Testis (tissue), 3 donors: ENCODE results near the gene GABRA4. TPM values are rescaled to one million over a fixed set of nuclear protein-coding genes. Genes with fewer than 3 reads are reported as not detected.

Experiments used
- DNase-seq: peaks from one replicate; pipeline ENCODE4 v3.0.0-alpha.2; 2019
- H3K27ac ChIP-seq, 2 donors: fragments of 200-600 bp; sonication (generic); one replicate each; pipeline ENCODE4 v1.5.1; 2019
- H3K27me3 ChIP-seq: fragments of 200-600 bp; sonication (generic); one replicate; pipeline ENCODE4 v1.5.1; 2019
- H3K36me3 ChIP-seq: fragments of 200-600 bp; sonication (generic); one replicate; pipeline ENCODE4 v1.5.1; 2017; ENCODE audit warnings: low read depth; ENCODE audit errors: missing control alignments
- H3K4me1 ChIP-seq: fragments of 200-600 bp; sonication (generic); one replicate; pipeline ENCODE4 v1.5.1; 2019
- H3K4me3 ChIP-seq, 2 donors: fragments of 200-600 bp; sonication (generic); one replicate each; pipeline ENCODE4 v1.5.1; 2017 to 2019
- H3K9me3 ChIP-seq: fragments of 200-600 bp; sonication (generic); one replicate; pipeline ENCODE4 v1.5.1; 2017
- CTCF ChIP-seq, 3 experiments: fragments of 450-650 bp in 2 of 3; fragments of 200-600 bp in 1 of 3; sonication (generic) in 1 of 3; IDR thresholded peaks; one replicate each; pipeline ENCODE4 v1.5.1; 2016 to 2019; ENCODE audit warnings: antibody characterized with exemption in 3 of 3, mild to moderate bottlenecking in 2 of 3, moderate library complexity in 1 of 3
- POLR2A ChIP-seq: fragments of 450-650 bp; IDR thresholded peaks from one replicate; pipeline ENCODE4 v1.6.1; 2017; ENCODE audit warnings: antibody characterized with exemption, mild to moderate bottlenecking, moderate library complexity
- WGBS, 2 donors: methylation state at CpG; one replicate each; pipeline ENCODE4 v1.1.5; 2018; 5-methylcytosine and 5-hydroxymethylcytosine counted together
- intact Hi-C: fragments of 100-400 bp; cut with DNase I; formaldehyde crosslinking; loops from one replicate; pipeline ENCODE4 v1.15.1; 2023; ENCODE audit warnings: low total_unique reads
- polyA plus RNA-seq: library from polyadenylated mRNA; stranded (reverse); fragments of 350-450 nt; fragmentation: Illumina TruSeq; extraction: RNeasy Lipid Tissue Mini Kit (QIAGEN cat#74804); gene quantifications from one replicate; pipeline ENCODE4 v1.2.3, GENCODE V29; 2014; ENCODE audit warnings: low read depth, low replicate concordance; ENCODE audit not compliant: insufficient read depth
- total RNA-seq, 2 donors: library from RNA; depleted of rRNA; stranded (reverse); fragments of >200 nt; gene quantifications; one replicate each; pipeline ENCODE4 v1.2.3, GENCODE V29; 2016

GABRA4 gene
- total and polyA plus RNA-seq, 3 donors from 2014 or later: 0.25 to 3.5 (median 0.94) TPM

GRCh38 chr4:46889410-46889809 lies 104.0 kb downstream of the GABRA4 start:
- no peak for TF ChIP-seq POLR2A
- TF ChIP-seq CTCF (IDR thresholded peaks at IDR 0.05): no peak
- Histone ChIP-seq H3K9me3 (no peaks in the 10 kb centered on the region), H3K4me1 (no peaks in the 10 kb centered on the region), H3K4me3 (no peak overlapping the region), H3K27me3 (no peaks in the 10 kb centered on the region), H3K27ac (no peak overlapping the region), H3K36me3 (no peaks in the 10 kb centered on the region)
- intact Hi-C loops: no loop called here
- DNase-seq: no peak
- 44 to 54% methylated on average over 2 of the region's 2 CpGs for WGBS, 2 donors

- TF ChIP-seq POLR2A (no peak), CTCF (IDR thresholded peaks at IDR 0.05) (peak in 1 of 3 experiments; percentile 31)
- 23 to 31% methylated on average over 2 of the region's 2 CpGs for WGBS, 2 donors
- no peak for DNase-seq
- H3K36me3 ChIP-seq: no peaks in the 10 kb centered on the region
- intact Hi-C loops: no loop called here
- no peak overlapping the region for H3K4me3 ChIP-seq
- H3K27me3 ChIP-seq: no peaks in the 10 kb centered on the region
- no peaks in the 10 kb centered on the region for H3K4me1 ChIP-seq
- no peaks in the 10 kb centered on the region for H3K9me3 ChIP-seq
- H3K27ac ChIP-seq: no peak overlapping the region
Observed at GRCh38 chr4:46886711-46887110, 106.7 kb downstream of the GABRA4 start.

GRCh38 chr4:46878641-46879040 lies 114.7 kb downstream of the GABRA4 start:
- no peak overlapping the region for H3K27ac ChIP-seq
- TF ChIP-seq CTCF (IDR thresholded peaks at IDR 0.05) (no peak), POLR2A (no peak)
- no peaks in the 10 kb centered on the region for H3K27me3 ChIP-seq
- H3K36me3 ChIP-seq: no peaks in the 10 kb centered on the region
- H3K4me1 ChIP-seq: no peaks in the 10 kb centered on the region
- H3K4me3 ChIP-seq: no peak overlapping the region
- H3K9me3 ChIP-seq: no peaks in the 10 kb centered on the region
- WGBS, 2 donors: 86 to 94% methylated on average over 3 of the region's 3 CpGs
- no peak for DNase-seq
- intact Hi-C loops: no loop called here

GRCh38 chr4:46874811-46875210 lies 118.6 kb downstream of the GABRA4 start:
- intact Hi-C loops: no loop called here

More at GRCh38 chr4:46874811-46875210, 118.6 kb downstream of the GABRA4 start:
- H3K9me3 ChIP-seq: no peaks in the 10 kb centered on the region
- no peak for DNase-seq
- no peaks in the 10 kb centered on the region for H3K36me3 ChIP-seq
- TF ChIP-seq CTCF (IDR thresholded peaks at IDR 0.05): no peak
- TF ChIP-seq POLR2A: no peak
- H3K4me3 ChIP-seq: no peak overlapping the region
- H3K27ac ChIP-seq: no peak overlapping the region
- no peaks in the 10 kb centered on the region for H3K27me3 ChIP-seq
- WGBS, 2 donors: 77 to 81% methylated on average over 1 of the region's 1 CpG
- H3K4me1 ChIP-seq: no peaks in the 10 kb centered on the region
